ENCODE results near the gene NOPCHAP1. TPM values are rescaled to one million over a fixed set of nuclear protein-coding genes. Genes with fewer than 3 reads are reported as not detected.
A peak's percentile ranks its signal among the peaks of the same experiment; 100 is the strongest.

Gene NOPCHAP1
- total and polyA plus RNA-seq, 2 of the 8 experiments (the other 6 are each of a cell fraction or from before 2014, with no cell fraction given), result 14.9 to 39.5 TPM

DNA sequence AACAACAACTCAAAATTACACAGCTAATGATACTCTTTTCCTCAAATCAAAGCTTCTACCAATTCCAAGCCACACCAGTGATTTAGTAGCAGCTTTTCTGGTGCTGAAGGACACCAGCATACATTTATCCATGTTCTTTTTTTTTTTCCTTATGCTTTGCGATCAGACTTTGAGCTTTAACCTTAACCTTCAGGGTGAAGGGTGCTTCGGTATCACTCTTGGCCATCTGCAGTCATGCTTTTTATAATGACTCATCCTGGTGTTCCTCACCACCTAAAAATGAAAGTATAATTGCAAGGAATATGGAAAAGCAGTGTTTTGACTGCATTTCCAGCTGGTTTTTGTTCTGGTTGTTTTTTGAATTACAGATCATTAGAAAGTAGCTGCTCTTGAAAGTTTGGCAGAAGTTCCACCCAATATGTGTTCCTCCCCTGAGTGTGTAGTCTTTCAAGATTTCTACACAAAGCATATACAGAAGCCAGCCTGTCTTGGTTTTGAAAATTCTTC lies 26.7 kb upstream of the NOPCHAP1 start:
- Histone ChIP-seq H3K4me1 (replicated peaks in 1 of 4; ENCODE audit: control insufficient read depth in 3 of 4, insufficient read depth in 4 of 4, low read length in 3 of 4) (0 out of 7 replicates have a peak, but pooled peaks cover 0 to 2% (median 0%) of the 10 kb centered on the region in 4 experiments), H3K23me2 (ENCODE audit: low read depth, low read length) (peaks cover 7% of the 10 kb centered on the region; the same call in 1 of the 2 replicates), H3K18ac (ENCODE audit: extremely low read depth, low read length) (no peak overlapping the region), H3K9ac (replicated peaks in 1 of 4; ENCODE audit: extremely low read depth in 1 of 4, low read depth in 3 of 4, low read length in 3 of 4) (no peak overlapping the region), H2BK5ac (ENCODE audit: low read depth, low read length) (no peak overlapping the region), H3K14ac (ENCODE audit: insufficient read length) (no peak overlapping the region), H2BK120ac (replicated peaks; ENCODE audit: low read depth, low read length) (no peak overlapping the region), H3K79me2 (ENCODE audit: control insufficient read depth in 1 of 2, insufficient read depth in 2 of 2, low read length in 2 of 2) (no peaks in the 10 kb centered on the region), H3K9me3 (ENCODE audit: insufficient read depth in 2 of 2, low read depth in 1 of 2, low read length in 1 of 2) (no peaks in the 10 kb centered on the region), H2BK12ac (ENCODE audit: low read depth, low read length) (no peak overlapping the region), H4K20me1 (replicated peaks in 1 of 2; ENCODE audit: control insufficient read depth in 1 of 2, insufficient read depth in 2 of 2, low read length in 2 of 2) (no peaks in the 10 kb centered on the region), H3K56ac (replicated peaks; ENCODE audit: insufficient read length, low read depth, low read length) (no peak overlapping the region), H2AK5ac (ENCODE audit: low read depth, low read length) (no peak overlapping the region), H3K4me3 (ENCODE audit: extremely low read depth in 1 of 4, insufficient read depth in 2 of 4, low read depth in 3 of 4, low read length in 4 of 4) (no peak overlapping the region), H3K27me3 (replicated peaks in 1 of 4; ENCODE audit: control insufficient read depth in 3 of 4, extremely low read depth in 1 of 4, insufficient read depth in 3 of 4, low read length in 3 of 4) (peaks cover 0 to 16% (median 10%) of the 10 kb centered on the region in 4 experiments; a peak in 6 of 7 replicates), H4K8ac (ENCODE audit: extremely low read depth, insufficient read depth, low read length) (no peak overlapping the region), H3K27ac (ENCODE audit: low read depth, low read length) (no peak overlapping the region), H2BK20ac (ENCODE audit: low read length) (no peak overlapping the region), H4K5ac (ENCODE audit: insufficient read length, low read depth, low read length) (no peak overlapping the region), H3K4me2 (ENCODE audit: insufficient read depth in 1 of 2, low read depth in 2 of 2, low read length in 2 of 2) (peak overlapping the region in 1 of 2 experiments; percentile 70; a peak in 1 of 4 replicates), H3K4ac (replicated peaks; ENCODE audit: insufficient read length, low read depth, low read length) (no peak overlapping the region), H3K36me3 (ENCODE audit: control insufficient read depth in 2 of 4, insufficient read depth in 4 of 4, low read length in 3 of 4) (no peaks in the 10 kb centered on the region), H2BK15ac (ENCODE audit: low read length) (no peak overlapping the region), H4K91ac (replicated peaks; ENCODE audit: insufficient read length, low read length) (no peak overlapping the region), H3K79me1 (ENCODE audit: low read depth, low read length) (no peaks in the 10 kb centered on the region), H3K23ac (ENCODE audit: insufficient read length) (no peak overlapping the region), H2AFZ (ENCODE audit: low read length) (0 out of 2 replicates have a peak overlapping the region, but pooled peaks have one; percentile 9)
- POLR2A ChIA-PET (ENCODE audit: partially characterized antibody), result interaction anchor here (0.6 to 1.1 kb wide), 2 partner anchors 23 to 47 kb away, joined by 3 read pairs; no protein-coding TSS in a partner anchor
- WGBS, 2 experiments (ENCODE audit: extremely low coverage in 1 of 2, insufficient coverage in 1 of 2, insufficient read length in 1 of 2, insufficient replicate concordance in 2 of 2, low coverage in 1 of 2, low lambda C conversion rate in 2 of 2, missing lambda C conversion rate in 1 of 2), result 86% methylated on average over 2 of the region's 2 CpGs; no CpG with 5 or more reads in 1 of the 2 experiments
- DNase-seq (ENCODE audit: low read depth in 1 of 2, low spot score in 2 of 2), result no peak
- FAIRE-seq, result no peak
- CTCF ChIA-PET (ENCODE audit: partially characterized antibody), result interaction anchor here (0.7 to 2.7 kb wide), 11 partner anchors 10 to 578 kb away, joined by 3 to 8 read pairs (median 3); no protein-coding TSS in a partner anchor
- no peak for TF ChIP-seq KDM1A (IDR thresholded peaks at IDR 0.05; ENCODE audit: borderline replicate concordance, low read length)
- TF ChIP-seq BCL11A (IDR thresholded peaks at IDR 0.05; ENCODE audit: low read depth in 2 of 2, low read length in 2 of 2), result no peak
- TF ChIP-seq SUZ12 (IDR thresholded peaks at IDR 0.05; ENCODE audit: low read length), result no peak
- no peak for TF ChIP-seq SIX5 (IDR thresholded peaks at IDR 0.05; ENCODE audit: low read depth, low read length)
- TF ChIP-seq TBP (IDR thresholded peaks at IDR 0.05; ENCODE audit: low read depth, low read length), result no peak
- TF ChIP-seq SRF (IDR thresholded peaks at IDR 0.05; ENCODE audit: low read depth, low read length), result no peak
- TF ChIP-seq SP4 (IDR thresholded peaks at IDR 0.05; ENCODE audit: low read length), result no peak
